Measurements from ENCODE around the gene KCNQ5. TPM values are rescaled to one million over a fixed set of nuclear protein-coding genes. Genes with fewer than 3 reads are reported as not detected.

Gene KCNQ5
- total and polyA plus RNA-seq, 4 experiments from 2014 or later = 1.0 to 4.2 (median 3.4) TPM; not detected in 1

GRCh38 chr6:72783035-72783434 is 161.2 kb downstream of the KCNQ5 start:
- no peak for DNase-seq
- Histone ChIP-seq H3K9me3 (ENCODE audit: control insufficient read depth in 1 of 2, low read length in 2 of 2) (no peaks in the 10 kb centered on the region), H3K4me3 (ENCODE audit: low read length in 2 of 2) (no peak overlapping the region), H3K27me3 (ENCODE audit: insufficient read depth, low read length) (no peaks in the 10 kb centered on the region), H3K27ac (ENCODE audit: low read depth, low read length) (no peak overlapping the region), H3K36me3 (ENCODE audit: insufficient read depth, low read length) (no peaks in the 10 kb centered on the region), H3K4me1 (ENCODE audit: insufficient read depth, low read length) (no peaks in the 10 kb centered on the region)
- intact Hi-C loops (cut with micrococcal nuclease) = no loop called here
- Mint-ChIP-seq H3K4me3 (no peak overlapping the region), H3K9me3 (peaks cover 0 to 2% (median 0%) of the 10 kb centered on the region in 8 donors), H3K4me1 (no peaks in the 10 kb centered on the region), H3K27me3 (no peaks in the 10 kb centered on the region), H3K27ac (no peak overlapping the region), H3K36me3 (no peaks in the 10 kb centered on the region)
- POLR2A ChIA-PET (ENCODE audit: partially characterized antibody) = no interaction called here
- CTCF ChIA-PET (ENCODE audit: partially characterized antibody) = no interaction called here

- Histone ChIP-seq H3K4me3 (ENCODE audit: low read length in 2 of 2) (no peak overlapping the region), H3K4me1 (ENCODE audit: insufficient read depth, low read length) (no peaks in the 10 kb centered on the region), H3K36me3 (ENCODE audit: insufficient read depth, low read length) (no peaks in the 10 kb centered on the region), H3K27ac (ENCODE audit: low read depth, low read length) (no peak overlapping the region), H3K9me3 (ENCODE audit: control insufficient read depth in 1 of 2, low read length in 2 of 2) (no peaks in the 10 kb centered on the region), H3K27me3 (ENCODE audit: insufficient read depth, low read length) (no peaks in the 10 kb centered on the region)
- H3K27ac Mint-ChIP-seq = no peak overlapping the region
- H3K27me3 Mint-ChIP-seq = no peaks in the 10 kb centered on the region
- intact Hi-C loops (cut with micrococcal nuclease) = no loop called here
- H3K36me3 Mint-ChIP-seq = no peaks in the 10 kb centered on the region
- CTCF ChIA-PET (ENCODE audit: partially characterized antibody) = no interaction called here
- DNase-seq = no peak
- peaks cover 0 to 2% (median 0%) of the 10 kb centered on the region in 8 donors for H3K9me3 Mint-ChIP-seq
- no peak overlapping the region for H3K4me3 Mint-ChIP-seq
- POLR2A ChIA-PET (ENCODE audit: partially characterized antibody) = no interaction called here
- H3K4me1 Mint-ChIP-seq = no peaks in the 10 kb centered on the region
Measured at GRCh38 chr6:72783666-72784065, 161.8 kb downstream of the KCNQ5 start.

GRCh38 chr6:72784071-72784470 is 162.2 kb downstream of the KCNQ5 start:
- no peaks in the 10 kb centered on the region for H3K27me3 Mint-ChIP-seq
- intact Hi-C loops (cut with micrococcal nuclease) = no loop called here
- H3K4me1 Mint-ChIP-seq = no peaks in the 10 kb centered on the region
- Histone ChIP-seq H3K27ac (ENCODE audit: low read depth, low read length) (no peak overlapping the region), H3K4me1 (ENCODE audit: insufficient read depth, low read length) (no peaks in the 10 kb centered on the region), H3K9me3 (ENCODE audit: control insufficient read depth in 1 of 2, low read length in 2 of 2) (no peaks in the 10 kb centered on the region), H3K36me3 (ENCODE audit: insufficient read depth, low read length) (no peaks in the 10 kb centered on the region), H3K4me3 (ENCODE audit: low read length in 2 of 2) (no peak overlapping the region), H3K27me3 (ENCODE audit: insufficient read depth, low read length) (no peaks in the 10 kb centered on the region)
- no peak for DNase-seq
- ChIA-PET CTCF (ENCODE audit: partially characterized antibody) (no interaction called here), POLR2A (ENCODE audit: partially characterized antibody) (no interaction called here)
- no peak overlapping the region for H3K4me3 Mint-ChIP-seq
- no peak overlapping the region for H3K27ac Mint-ChIP-seq
- peaks cover 0 to 2% (median 0%) of the 10 kb centered on the region in 8 donors for H3K9me3 Mint-ChIP-seq
- H3K36me3 Mint-ChIP-seq = no peaks in the 10 kb centered on the region

- Histone ChIP-seq H3K27ac (ENCODE audit: low read depth, low read length) (no peak overlapping the region), H3K4me1 (ENCODE audit: insufficient read depth, low read length) (no peaks in the 10 kb centered on the region), H3K4me3 (ENCODE audit: low read length in 2 of 2) (no peak overlapping the region), H3K9me3 (ENCODE audit: control insufficient read depth in 1 of 2, low read length in 2 of 2) (no peaks in the 10 kb centered on the region), H3K27me3 (ENCODE audit: insufficient read depth, low read length) (no peaks in the 10 kb centered on the region), H3K36me3 (ENCODE audit: insufficient read depth, low read length) (no peaks in the 10 kb centered on the region)
- Mint-ChIP-seq H3K4me1 (no peaks in the 10 kb centered on the region), H3K27me3 (no peaks in the 10 kb centered on the region), H3K27ac (no peak overlapping the region), H3K36me3 (no peaks in the 10 kb centered on the region), H3K4me3 (no peak overlapping the region), H3K9me3 (peaks cover 0 to 2% (median 0%) of the 10 kb centered on the region in 8 donors)
- no peak for DNase-seq
- intact Hi-C loops (cut with micrococcal nuclease) = no loop called here
- POLR2A ChIA-PET (ENCODE audit: partially characterized antibody) = no interaction called here
- CTCF ChIA-PET (ENCODE audit: partially characterized antibody) = no interaction called here
Measured at GRCh38 chr6:72784581-72784980, 162.7 kb downstream of the KCNQ5 start.

GRCh38 chr6:72787391-72788031 is 165.6 kb downstream of the KCNQ5 start:
- no peak overlapping the region for H3K27ac ChIP-seq (ENCODE audit: low read depth, low read length)
- no peaks in the 10 kb centered on the region for H3K27me3 ChIP-seq (ENCODE audit: insufficient read depth, low read length)
- H3K36me3 ChIP-seq (ENCODE audit: insufficient read depth, low read length) = no peaks in the 10 kb centered on the region
- no peak for DNase-seq
- peaks cover 0 to 2% (median 0%) of the 10 kb centered on the region in 8 donors for H3K9me3 Mint-ChIP-seq
- H3K27ac Mint-ChIP-seq = no peak overlapping the region
- no peaks in the 10 kb centered on the region for H3K4me1 ChIP-seq (ENCODE audit: insufficient read depth, low read length)
- H3K4me3 Mint-ChIP-seq = no peak overlapping the region
- H3K4me1 Mint-ChIP-seq = no peaks in the 10 kb centered on the region
- H3K27me3 Mint-ChIP-seq = no peaks in the 10 kb centered on the region
- H3K36me3 Mint-ChIP-seq = no peaks in the 10 kb centered on the region
- CTCF ChIA-PET (ENCODE audit: partially characterized antibody) = no interaction called here
- POLR2A ChIA-PET (ENCODE audit: partially characterized antibody) = no interaction called here
- H3K9me3 ChIP-seq (ENCODE audit: control insufficient read depth in 1 of 2, low read length in 2 of 2) = no peaks in the 10 kb centered on the region
- no peak overlapping the region for H3K4me3 ChIP-seq (ENCODE audit: low read length in 2 of 2)
- intact Hi-C loops (cut with micrococcal nuclease) = no loop called here

- no peaks in the 10 kb centered on the region for H3K27me3 ChIP-seq (ENCODE audit: insufficient read depth, low read length)
- H3K36me3 ChIP-seq (ENCODE audit: insufficient read depth, low read length) = no peaks in the 10 kb centered on the region
- Mint-ChIP-seq H3K36me3 (no peaks in the 10 kb centered on the region), H3K27me3 (no peaks in the 10 kb centered on the region), H3K9me3 (peaks cover 0 to 2% (median 0%) of the 10 kb centered on the region in 8 donors), H3K4me3 (no peak overlapping the region), H3K27ac (no peak overlapping the region), H3K4me1 (no peaks in the 10 kb centered on the region)
- POLR2A ChIA-PET (ENCODE audit: partially characterized antibody) = no interaction called here
- H3K27ac ChIP-seq (ENCODE audit: low read depth, low read length) = no peak overlapping the region
- CTCF ChIA-PET (ENCODE audit: partially characterized antibody) = no interaction called here
- no peak overlapping the region for H3K4me3 ChIP-seq (ENCODE audit: low read length in 2 of 2)
- DNase-seq = no peak
- intact Hi-C loops (cut with micrococcal nuclease) = no loop called here
- H3K9me3 ChIP-seq (ENCODE audit: control insufficient read depth in 1 of 2, low read length in 2 of 2) = no peaks in the 10 kb centered on the region
- H3K4me1 ChIP-seq (ENCODE audit: insufficient read depth, low read length) = no peaks in the 10 kb centered on the region
Measured at GRCh38 chr6:72788188-72788587, 166.3 kb downstream of the KCNQ5 start.

- H3K9me3 Mint-ChIP-seq = no peaks in the 10 kb centered on the region
- intact Hi-C loops (cut with micrococcal nuclease) = no loop called here
- no peak overlapping the region for H3K27ac ChIP-seq (ENCODE audit: low read depth, low read length)
- H3K4me3 ChIP-seq (ENCODE audit: low read length in 2 of 2) = no peak overlapping the region
- no peaks in the 10 kb centered on the region for H3K36me3 ChIP-seq (ENCODE audit: insufficient read depth, low read length)
- H3K36me3 Mint-ChIP-seq = no peaks in the 10 kb centered on the region
- H3K4me1 Mint-ChIP-seq = no peaks in the 10 kb centered on the region
- POLR2A ChIA-PET (ENCODE audit: partially characterized antibody) = no interaction called here
- no peaks in the 10 kb centered on the region for H3K27me3 Mint-ChIP-seq
- H3K27ac Mint-ChIP-seq = no peak overlapping the region
- CTCF ChIA-PET (ENCODE audit: partially characterized antibody) = no interaction called here
- H3K4me1 ChIP-seq (ENCODE audit: insufficient read depth, low read length) = no peaks in the 10 kb centered on the region
- no peaks in the 10 kb centered on the region for H3K27me3 ChIP-seq (ENCODE audit: insufficient read depth, low read length)
- no peak overlapping the region for H3K4me3 Mint-ChIP-seq
- H3K9me3 ChIP-seq (ENCODE audit: control insufficient read depth in 1 of 2, low read length in 2 of 2) = no peaks in the 10 kb centered on the region
- no peak for DNase-seq
Measured at GRCh38 chr6:72789145-72789544, 167.3 kb downstream of the KCNQ5 start.

GRCh38 chr6:72792692-72793091 is 170.8 kb downstream of the KCNQ5 start:
- Mint-ChIP-seq H3K9me3 (no peaks in the 10 kb centered on the region), H3K27ac (no peak overlapping the region), H3K4me3 (no peak overlapping the region), H3K27me3 (no peaks in the 10 kb centered on the region), H3K36me3 (no peaks in the 10 kb centered on the region), H3K4me1 (no peaks in the 10 kb centered on the region)
- Histone ChIP-seq H3K36me3 (ENCODE audit: insufficient read depth, low read length) (no peaks in the 10 kb centered on the region), H3K4me1 (ENCODE audit: insufficient read depth, low read length) (no peaks in the 10 kb centered on the region), H3K27ac (ENCODE audit: low read depth, low read length) (no peak overlapping the region), H3K4me3 (ENCODE audit: low read length in 2 of 2) (no peak overlapping the region), H3K9me3 (ENCODE audit: control insufficient read depth in 1 of 2, low read length in 2 of 2) (no peaks in the 10 kb centered on the region), H3K27me3 (ENCODE audit: insufficient read depth, low read length) (no peaks in the 10 kb centered on the region)
- ChIA-PET POLR2A (ENCODE audit: partially characterized antibody) (no interaction called here), CTCF (ENCODE audit: partially characterized antibody) (no interaction called here)
- no peak for DNase-seq
- intact Hi-C loops (cut with micrococcal nuclease) = no loop called here

Data from CD4-positive, alpha-beta memory T cell (primary cell).